CD4-positive, CD25-positive, alpha-beta regulatory T cell (primary cell): ENCODE data around the gene CEP85. TPM values are rescaled to one million over a fixed set of nuclear protein-coding genes. Genes with fewer than 3 reads are reported as not detected.
"Not testable (repeated sequence)": the region's sequence is repeated elsewhere in the genome, so short reads cannot be mapped to it uniquely, and the experiment has no call there.

ENCODE experiments used
- ATAC-seq, 2 donors: fragments of 150-1000 bp; cut with Tn5 transposase; one replicate each; pipeline ENCODE4 v1.10.0; 2021; ENCODE audit warnings: low read depth in 2 of 2, moderate number of reproducible peaks in 2 of 2, moderate library complexity in 1 of 2
- DNase-seq, 3 donors: peaks; one replicate each; pipeline versions ENCODE4 v3.0.0 to v3.0.0-alpha.2; 2012 to 2022; ENCODE audit warnings: mixed read lengths in 1 of 3
- H3K27ac ChIP-seq: one replicate; pipeline ENCODE4 v1.7.0; 2013; ENCODE audit warnings: mild to moderate bottlenecking, low read length; ENCODE audit not compliant: insufficient read depth, poor library complexity, severe bottlenecking
- H3K27me3 ChIP-seq: one replicate; pipeline ENCODE4 v1.7.0; 2013; ENCODE audit warnings: low read length; ENCODE audit not compliant: control insufficient read depth, insufficient read depth
- H3K36me3 ChIP-seq: one replicate; pipeline ENCODE4 v1.7.0; 2013; ENCODE audit warnings: mild to moderate bottlenecking, low read length, moderate library complexity; ENCODE audit not compliant: control insufficient read depth, insufficient read depth
- H3K4me1 ChIP-seq: 2 replicates; pipeline ENCODE4 v1.7.0; 2013; ENCODE audit warnings: mild to moderate bottlenecking, low read length; ENCODE audit not compliant: insufficient read depth, control insufficient read depth, poor library complexity, severe bottlenecking
- H3K4me3 ChIP-seq: one replicate; pipeline ENCODE4 v1.7.0; 2013; ENCODE audit warnings: low read depth, mild to moderate bottlenecking, low read length, moderate library complexity
- H3K9me3 ChIP-seq, 2 experiments: 1 replicate in 1 of 2; 2 replicates in 1 of 2; pipeline ENCODE4 v1.7.0; 2013; ENCODE audit warnings: low read length in 2 of 2, mild to moderate bottlenecking in 1 of 2, moderate library complexity in 1 of 2; ENCODE audit not compliant: control insufficient read depth in 2 of 2
- H3K27ac Mint-ChIP-seq, 3 donors: one replicate each; pipeline ENCODE4 v1.8.0; 2020 to 2022; ENCODE audit warnings: mild to moderate bottlenecking in 3 of 3, mixed read lengths in 3 of 3, moderate library complexity in 2 of 3
- H3K27me3 Mint-ChIP-seq: one replicate; pipeline ENCODE4 v1.8.0; 2022; ENCODE audit warnings: mild to moderate bottlenecking, mixed read lengths
- H3K36me3 Mint-ChIP-seq: one replicate; pipeline ENCODE4 v1.8.0; 2020; ENCODE audit warnings: mixed read lengths
- H3K4me1 Mint-ChIP-seq, 4 donors: one replicate each; pipeline ENCODE4 v1.8.0; 2020 to 2022; ENCODE audit warnings: mixed read lengths in 4 of 4, mild to moderate bottlenecking in 1 of 4
- H3K4me3 Mint-ChIP-seq, 4 donors: one replicate each; pipeline ENCODE4 v1.8.0; 2020 to 2022; ENCODE audit warnings: mild to moderate bottlenecking in 4 of 4, mixed read lengths in 4 of 4, moderate library complexity in 3 of 4
- H3K9me3 Mint-ChIP-seq, 7 donors: one replicate each; pipeline ENCODE4 v1.8.0; 2020 to 2022; ENCODE audit warnings: mixed read lengths in 7 of 7, mild to moderate bottlenecking in 3 of 7, moderate library complexity in 2 of 7
- polyA plus RNA-seq, 4 donors: library from polyadenylated mRNA; unstranded; fragments of 300-500 nt; fragmentation: Illumina TruSeq; gene quantifications; one replicate each; pipeline ENCODE4 v1.2.3, GENCODE V29; 2021
- total RNA-seq: library from RNA; stranded (reverse); gene quantifications from one replicate; pipeline ENCODE4 v1.2.3, GENCODE V29; 2022

Gene CEP85
- total and polyA plus RNA-seq, 5 donors from 2014 or later = 6.5 to 18.0 (median 8.6) TPM

- Mint-ChIP-seq H3K36me3 (peaks cover 14% of the 10 kb centered on the region), H3K27ac (peak overlapping the region; percentile 96 to 100 (median 99)), H3K4me3 (peak overlapping the region; percentile 80 to 94 (median 88)), H3K27me3 (no peaks in the 10 kb centered on the region), H3K4me1 (peaks cover 19 to 92% (median 60%) of the 10 kb centered on the region in 4 donors), H3K9me3 (no peaks in the 10 kb centered on the region)
- no peaks in the 10 kb centered on the region for H3K36me3 ChIP-seq
- peak overlapping the region; percentile 93 for H3K27ac ChIP-seq
- ATAC-seq = peak; percentile 13 to 19
- H3K27me3 ChIP-seq = no peaks in the 10 kb centered on the region
- no peaks in the 10 kb centered on the region for H3K9me3 ChIP-seq
- peak; percentile 31 to 86 (median 35) for DNase-seq
- H3K4me1 ChIP-seq = peaks cover 96% of the 10 kb centered on the region
- peak overlapping the region; percentile 29 for H3K4me3 ChIP-seq
Measured at GRCh38 chr1:26288311-26288941, 54.4 kb downstream of the CEP85 start.

GRCh38 chr1:26289158-26290059 lies 55.4 kb downstream of the CEP85 start:
- H3K27me3 Mint-ChIP-seq = no peaks in the 10 kb centered on the region
- peak; percentile 24 to 86 (median 38) for DNase-seq
- H3K27ac Mint-ChIP-seq = peak overlapping the region; percentile 96 to 100 (median 99)
- Histone ChIP-seq H3K27me3 (no peaks in the 10 kb centered on the region), H3K4me3 (peak overlapping the region; percentile 37), H3K27ac (peak overlapping the region; percentile 93), H3K36me3 (no peaks in the 10 kb centered on the region), H3K9me3 (no peaks in the 10 kb centered on the region), H3K4me1 (peaks cover 86% of the 10 kb centered on the region)
- ATAC-seq = peak in 1 of 2 donors; percentile 2
- H3K9me3 Mint-ChIP-seq = no peaks in the 10 kb centered on the region
- H3K4me3 Mint-ChIP-seq = peak overlapping the region; percentile 0 to 88 (median 84)
- H3K36me3 Mint-ChIP-seq = peaks cover 12% of the 10 kb centered on the region
- H3K4me1 Mint-ChIP-seq = peaks cover 19 to 88% (median 58%) of the 10 kb centered on the region in 4 donors

- Mint-ChIP-seq H3K4me3 (peak overlapping the region in 3 of 4 donors; percentile 80 to 88 (median 87)), H3K4me1 (peaks cover 14 to 82% (median 52%) of the 10 kb centered on the region in 4 donors), H3K9me3 (no peaks in the 10 kb centered on the region), H3K27me3 (no peaks in the 10 kb centered on the region), H3K27ac (peak overlapping the region; percentile 96 to 100 (median 99)), H3K36me3 (peaks cover 7% of the 10 kb centered on the region)
- Histone ChIP-seq H3K27me3 (no peaks in the 10 kb centered on the region), H3K4me1 (peaks cover 77% of the 10 kb centered on the region), H3K27ac (peak overlapping the region; percentile 93), H3K9me3 (no peaks in the 10 kb centered on the region), H3K36me3 (no peaks in the 10 kb centered on the region), H3K4me3 (peak overlapping the region; percentile 10)
- no peak for DNase-seq
- no peak for ATAC-seq
Measured at GRCh38 chr1:26290122-26290881, 56.3 kb downstream of the CEP85 start.

- Histone ChIP-seq H3K4me3 (no peak overlapping the region), H3K9me3 (no peaks in the 10 kb centered on the region), H3K4me1 (peaks cover 71% of the 10 kb centered on the region), H3K27ac (peak overlapping the region; percentile 93), H3K27me3 (no peaks in the 10 kb centered on the region), H3K36me3 (no peaks in the 10 kb centered on the region)
- no peak for ATAC-seq
- no peak for DNase-seq
- no peaks in the 10 kb centered on the region for H3K9me3 Mint-ChIP-seq
- peaks cover 14 to 82% (median 50%) of the 10 kb centered on the region in 4 donors for H3K4me1 Mint-ChIP-seq
- H3K27ac Mint-ChIP-seq = peak overlapping the region; percentile 96 to 100 (median 99)
- peak overlapping the region in 3 of 4 donors; percentile 15 to 87 (median 41) for H3K4me3 Mint-ChIP-seq
- peaks cover 12% of the 10 kb centered on the region for H3K36me3 Mint-ChIP-seq
- no peaks in the 10 kb centered on the region for H3K27me3 Mint-ChIP-seq
Measured at GRCh38 chr1:26290882-26291261, 56.9 kb downstream of the CEP85 start.

- Histone ChIP-seq H3K9me3 (no peaks in the 10 kb centered on the region), H3K4me3 (no peak overlapping the region), H3K27me3 (no peaks in the 10 kb centered on the region), H3K36me3 (no peaks in the 10 kb centered on the region), H3K27ac (peak overlapping the region; percentile 93), H3K4me1 (peaks cover 66% of the 10 kb centered on the region)
- DNase-seq = no peak
- peak overlapping the region; percentile 22 to 56 (median 46) for H3K4me3 Mint-ChIP-seq
- ATAC-seq = no peak
- H3K9me3 Mint-ChIP-seq = peaks cover 0 to 2% (median 0%) of the 10 kb centered on the region in 7 donors
- no peaks in the 10 kb centered on the region for H3K27me3 Mint-ChIP-seq
- H3K36me3 Mint-ChIP-seq = peaks cover 15% of the 10 kb centered on the region
- peak overlapping the region; percentile 96 to 100 (median 99) for H3K27ac Mint-ChIP-seq
- peaks cover 14 to 80% (median 46%) of the 10 kb centered on the region in 4 donors for H3K4me1 Mint-ChIP-seq
Measured at GRCh38 chr1:26291433-26291832, 57.4 kb downstream of the CEP85 start.

- Mint-ChIP-seq H3K9me3 (peaks cover 0 to 2% (median 0%) of the 10 kb centered on the region in 7 donors), H3K27me3 (no peaks in the 10 kb centered on the region), H3K4me1 (peaks cover 14 to 75% (median 43%) of the 10 kb centered on the region in 4 donors), H3K4me3 (peak overlapping the region in 3 of 4 donors; percentile 48 to 59 (median 56)), H3K27ac (peak overlapping the region; percentile 96 to 100 (median 99)), H3K36me3 (peaks cover 15% of the 10 kb centered on the region)
- Histone ChIP-seq H3K9me3 (no peaks in the 10 kb centered on the region), H3K36me3 (no peaks in the 10 kb centered on the region), H3K27ac (peak overlapping the region; percentile 93), H3K4me1 (peaks cover 60% of the 10 kb centered on the region), H3K27me3 (no peaks in the 10 kb centered on the region), H3K4me3 (no peak overlapping the region)
- no peak for ATAC-seq
- DNase-seq = no peak
Measured at GRCh38 chr1:26291939-26292338, 57.9 kb downstream of the CEP85 start.

- H3K27me3 Mint-ChIP-seq, H3K36me3 ChIP-seq, DNase-seq, H3K27me3 ChIP-seq, H3K4me3 Mint-ChIP-seq, H3K9me3 ChIP-seq, H3K4me3 ChIP-seq, H3K9me3 Mint-ChIP-seq, ATAC-seq: not testable (repeated sequence)
- H3K27ac ChIP-seq = peak overlapping the region; percentile 11
- peaks cover 11% of the 10 kb centered on the region for H3K36me3 Mint-ChIP-seq
- peaks cover 53% of the 10 kb centered on the region for H3K4me1 ChIP-seq
- peak overlapping the region; percentile 80 to 100 (median 96) for H3K27ac Mint-ChIP-seq
- H3K4me1 Mint-ChIP-seq = peaks cover 7 to 67% (median 36%) of the 10 kb centered on the region in 4 donors
Measured at GRCh38 chr1:26292735-26293134, 58.7 kb downstream of the CEP85 start.
